Measurements from ENCODE around the gene GRIN2A. TPM values are rescaled to one million over a fixed set of nuclear protein-coding genes. Genes with fewer than 3 reads are reported as not detected.

Gene GRIN2A
- total RNA-seq, 1 donor from 2014 or later = not detected

DNA sequence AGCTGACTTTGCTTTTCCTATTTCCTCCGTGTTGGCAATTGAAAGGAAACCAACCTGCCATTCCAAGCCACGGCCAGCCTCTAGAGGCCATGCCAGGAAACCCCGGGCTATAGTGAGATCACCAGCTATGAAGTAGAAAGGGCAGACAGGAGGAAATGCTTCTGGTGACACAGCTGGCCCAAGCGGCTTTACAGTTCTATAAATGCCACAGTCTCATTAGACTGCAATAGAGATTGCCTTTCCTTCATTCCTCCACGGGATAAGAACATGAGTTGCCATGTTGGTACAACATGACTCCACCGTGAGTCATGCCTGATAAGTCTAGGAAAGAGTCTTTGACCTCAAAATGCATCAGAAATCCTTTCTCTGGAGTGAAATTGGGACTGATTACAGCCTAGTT lies 384.9 kb downstream of the GRIN2A start:
- no peak for DNase-seq (ENCODE audit: low read depth)
- TF ChIP-seq, protein P1, sequence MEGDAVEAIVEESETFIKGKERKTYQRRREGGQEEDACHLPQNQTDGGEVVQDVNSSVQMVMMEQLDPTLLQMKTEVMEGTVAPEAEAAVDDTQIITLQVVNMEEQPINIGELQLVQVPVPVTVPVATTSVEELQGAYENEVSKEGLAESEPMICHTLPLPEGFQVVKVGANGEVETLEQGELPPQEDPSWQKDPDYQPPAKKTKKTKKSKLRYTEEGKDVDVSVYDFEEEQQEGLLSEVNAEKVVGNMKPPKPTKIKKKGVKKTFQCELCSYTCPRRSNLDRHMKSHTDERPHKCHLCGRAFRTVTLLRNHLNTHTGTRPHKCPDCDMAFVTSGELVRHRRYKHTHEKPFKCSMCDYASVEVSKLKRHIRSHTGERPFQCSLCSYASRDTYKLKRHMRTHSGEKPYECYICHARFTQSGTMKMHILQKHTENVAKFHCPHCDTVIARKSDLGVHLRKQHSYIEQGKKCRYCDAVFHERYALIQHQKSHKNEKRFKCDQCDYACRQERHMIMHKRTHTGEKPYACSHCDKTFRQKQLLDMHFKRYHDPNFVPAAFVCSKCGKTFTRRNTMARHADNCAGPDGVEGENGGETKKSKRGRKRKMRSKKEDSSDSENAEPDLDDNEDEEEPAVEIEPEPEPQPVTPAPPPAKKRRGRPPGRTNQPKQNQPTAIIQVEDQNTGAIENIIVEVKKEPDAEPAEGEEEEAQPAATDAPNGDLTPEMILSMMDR (conservative IDR thresholded peaks at IDR 0.05; ENCODE audit: low read depth, low read length) = no peak

DNA sequence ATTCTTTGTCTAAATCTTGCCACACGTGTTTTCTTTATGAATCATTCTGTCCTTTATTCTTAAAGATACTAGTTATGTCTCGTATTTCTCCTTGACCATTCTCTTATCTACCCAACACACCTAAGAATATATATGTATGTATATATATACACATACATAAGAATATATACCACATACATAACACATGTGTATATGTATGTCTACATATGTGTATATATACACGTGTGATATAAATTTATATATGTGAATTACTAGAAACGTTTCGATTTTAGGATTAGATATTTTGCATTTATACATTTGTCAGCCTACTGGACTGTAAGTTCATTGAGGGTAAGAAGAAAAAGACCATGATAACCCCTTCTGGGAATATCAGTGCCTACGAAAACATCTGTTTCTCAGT lies 388.6 kb downstream of the GRIN2A start:
- DNase-seq (ENCODE audit: low read depth) = no peak
- TF ChIP-seq, protein P1 (conservative IDR thresholded peaks at IDR 0.05; ENCODE audit: low read depth, low read length) = no peak

More for the DNA sequence above, 384.9 kb downstream of the GRIN2A start:
- no peak overlapping the region for H3K4me3 ChIP-seq (ENCODE audit: low read depth, low read length)

DNA sequence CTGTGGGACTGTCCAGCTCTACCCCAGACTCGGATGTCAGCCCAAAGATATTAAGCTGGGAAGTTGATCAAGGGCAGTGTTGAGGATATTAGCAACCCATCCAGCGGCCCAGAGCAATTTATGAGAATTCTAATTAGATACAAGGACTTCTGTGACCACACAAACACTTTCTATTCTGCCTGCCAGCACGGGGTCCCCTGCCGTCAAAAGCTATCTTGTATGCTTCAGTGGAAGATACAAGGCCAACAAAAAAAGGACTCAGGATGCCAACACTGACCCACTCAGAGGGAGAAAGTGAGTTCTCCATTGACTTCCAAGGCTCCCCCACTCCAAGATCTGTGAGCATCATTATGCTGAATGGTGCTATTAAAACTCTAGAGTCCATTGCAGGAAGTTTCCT lies 390.7 kb downstream of the GRIN2A start:
- TF ChIP-seq, protein P1 (conservative IDR thresholded peaks at IDR 0.05; ENCODE audit: low read depth, low read length) = no peak
- DNase-seq (ENCODE audit: low read depth) = no peak

More for the DNA sequence above, 388.6 kb downstream of the GRIN2A start:
- H3K4me3 ChIP-seq (ENCODE audit: low read depth, low read length) = no peak overlapping the region

DNA sequence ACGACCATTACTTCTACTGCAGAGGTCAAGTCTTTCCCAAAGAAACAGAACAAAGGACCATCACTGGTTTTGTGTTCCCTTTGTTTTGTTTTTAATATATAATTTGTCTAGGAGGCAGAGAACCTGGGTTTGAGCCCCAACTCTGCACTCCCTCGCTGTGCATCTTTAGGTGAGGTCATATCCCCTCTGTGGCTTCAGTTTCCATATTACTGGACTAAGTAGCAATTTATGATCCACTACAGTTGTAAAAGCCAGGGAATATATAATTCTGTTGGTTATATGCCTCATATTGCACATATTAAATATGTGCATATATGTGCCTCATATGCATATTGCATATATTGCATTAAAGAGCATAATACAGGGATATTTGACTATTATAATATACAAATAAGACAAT lies 392.0 kb downstream of the GRIN2A start:
- TF ChIP-seq, protein P1 (conservative IDR thresholded peaks at IDR 0.05; ENCODE audit: low read depth, low read length) = no peak
- H3K4me3 ChIP-seq (ENCODE audit: low read depth, low read length) = no peak overlapping the region
- no peak for DNase-seq (ENCODE audit: low read depth)

More for the DNA sequence above, 390.7 kb downstream of the GRIN2A start:
- no peak overlapping the region for H3K4me3 ChIP-seq (ENCODE audit: low read depth, low read length)

DNA sequence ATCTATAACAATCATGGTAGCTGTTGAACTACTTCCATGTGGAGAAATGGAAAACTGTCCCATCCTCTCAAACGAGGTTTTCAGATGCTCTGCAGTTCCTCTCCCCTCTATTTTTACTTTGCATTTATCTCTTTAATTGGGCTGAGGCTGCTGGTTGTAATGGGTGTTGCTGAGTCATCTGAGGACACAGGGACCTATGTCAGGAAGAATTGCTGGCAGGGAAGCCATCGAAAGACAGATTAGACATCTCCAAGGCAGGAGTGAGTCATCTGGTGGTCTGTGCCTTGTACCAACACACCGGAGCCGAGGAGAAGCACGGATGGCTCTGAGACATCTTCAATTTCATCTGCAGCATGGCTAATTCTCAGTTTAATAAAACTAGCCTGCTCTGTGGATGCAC lies 394.5 kb downstream of the GRIN2A start:
- H3K4me3 ChIP-seq (ENCODE audit: low read depth, low read length) = no peak overlapping the region
- no peak for DNase-seq (ENCODE audit: low read depth)
- TF ChIP-seq, protein P1 (conservative IDR thresholded peaks at IDR 0.05; ENCODE audit: low read depth, low read length) = no peak

DNA sequence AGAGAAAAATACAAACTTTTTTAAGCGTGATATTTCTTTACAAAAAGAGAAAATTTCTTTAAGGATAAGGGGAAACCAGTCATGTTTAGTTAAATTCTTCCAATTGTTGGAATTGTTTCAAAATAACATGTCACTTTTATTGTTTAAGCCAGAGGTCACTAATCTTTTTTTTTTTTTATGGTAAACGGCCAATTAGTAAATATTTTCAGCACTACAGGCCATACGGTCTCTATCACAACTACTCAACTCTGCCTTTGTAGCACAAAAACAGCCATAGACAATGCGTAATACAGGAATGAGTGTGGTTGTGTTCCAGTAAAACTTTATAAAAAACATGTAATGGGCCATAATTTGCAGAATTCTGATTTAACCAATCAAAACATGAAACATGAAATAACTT lies 401.4 kb downstream of the GRIN2A start:
- DNase-seq (ENCODE audit: low read depth) = no peak
- TF ChIP-seq, protein P1 (conservative IDR thresholded peaks at IDR 0.05; ENCODE audit: low read depth, low read length) = no peak
- no peak overlapping the region for H3K4me3 ChIP-seq (ENCODE audit: low read depth, low read length)

DNA sequence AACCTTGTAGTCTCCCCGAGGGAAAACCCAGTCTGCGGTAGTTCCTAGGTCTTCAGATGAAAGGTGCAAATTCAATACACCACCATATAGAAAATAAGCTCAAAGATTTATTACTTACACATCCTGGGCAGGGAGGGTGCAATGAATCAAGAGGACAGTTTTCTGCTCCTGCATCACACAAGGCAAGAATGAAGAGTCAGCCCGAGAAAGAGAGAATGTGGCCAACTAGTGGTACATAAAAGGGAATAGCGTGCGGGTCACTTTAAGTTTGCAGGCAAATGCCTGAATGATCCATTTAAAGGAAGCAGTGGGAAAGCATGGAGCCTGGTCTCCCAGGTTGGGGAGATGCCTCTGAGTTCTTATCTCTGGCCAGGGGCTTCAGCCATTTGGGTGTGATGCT lies 403.4 kb downstream of the GRIN2A start:
- no peak for DNase-seq (ENCODE audit: low read depth)
- TF ChIP-seq, protein P1 (conservative IDR thresholded peaks at IDR 0.05; ENCODE audit: low read depth, low read length) = no peak
- no peak overlapping the region for H3K4me3 ChIP-seq (ENCODE audit: low read depth, low read length)
